Pons (tissue), 1 donor: ENCODE measurements around the gene CSF3.

ENCODE experiments used
- DNase-seq: peaks from one replicate; pipeline ENCODE4 v3.0.0-alpha.2; 2016; ENCODE audit warnings: low spot score

CSF3 gene

GRCh38 chr17:40062329-40063186 is 47.3 kb downstream of the CSF3 start, which contains the start of gene THRA:
Gene THRA, plus strand, starts transcription at chr17:40062965. Its CDS starts 11,524 bp downstream, at chr17:40074489.
- peak; percentile 48 for DNase-seq

- peak; percentile 22 for DNase-seq
Observed at GRCh38 chr17:40063187-40063771, 48.0 kb downstream of the CSF3 start.

GRCh38 chr17:40063901-40064531 is 48.8 kb downstream of the CSF3 start:
- DNase-seq = peak; percentile 83

- peak; percentile 61 for DNase-seq
Observed at GRCh38 chr17:40064971-40065768, 49.9 kb downstream of the CSF3 start.

- no peak for DNase-seq
Observed at GRCh38 chr17:40065769-40066510, 50.7 kb downstream of the CSF3 start.
